DOHH2 (cell line): ENCODE measurements around the gene TAF5L.

ENCODE experiments used
- H3F3A ChIP-seq: fragments of 200-600 bp; sonication (generic), shearing (Covaris generic); 2 replicates; pipeline ENCODE4 v1.6.0; 2016; ENCODE audit warnings: antibody characterized with exemption, mild to moderate bottlenecking; ENCODE audit not compliant: control insufficient read depth, insufficient read depth
- H3K27ac ChIP-seq: fragments of 200-600 bp; sonication (generic); 2 replicates; pipeline ENCODE4 v1.5.1; 2014; ENCODE audit warnings: low read depth, mild to moderate bottlenecking, low read length, moderate library complexity
- H3K27me3 ChIP-seq: fragments of 200-600 bp; sonication (generic); 2 replicates; pipeline ENCODE4 v1.6.1; 2014; ENCODE audit warnings: mild to moderate bottlenecking, low read length, mixed read lengths; ENCODE audit not compliant: control insufficient read depth
- H3K36me3 ChIP-seq: fragments of 200-600 bp; sonication (generic); 2 replicates; pipeline ENCODE4 v1.6.1; 2014; ENCODE audit warnings: mild to moderate bottlenecking, low read length, moderate library complexity, mixed read lengths; ENCODE audit not compliant: control insufficient read depth
- H3K4me1 ChIP-seq: fragments of 200-600 bp; sonication (generic); 2 replicates; pipeline ENCODE4 v1.6.1; 2014; ENCODE audit warnings: mild to moderate bottlenecking, low read length, mixed read lengths; ENCODE audit not compliant: control insufficient read depth
- H3K4me2 ChIP-seq: fragments of 200-600 bp; sonication (generic); 2 replicates; pipeline ENCODE4 v1.6.0; 2014; ENCODE audit warnings: mild to moderate bottlenecking, low read length, moderate library complexity
- H3K4me3 ChIP-seq: fragments of 200-600 bp; sonication (generic); 2 replicates; pipeline ENCODE4 v1.5.1; 2014; ENCODE audit warnings: mild to moderate bottlenecking, low read length, mixed read lengths
- H3K79me2 ChIP-seq: fragments of 200-600 bp; sonication (generic); 2 replicates; pipeline ENCODE4 v1.6.1; 2014; ENCODE audit warnings: mild to moderate bottlenecking, low read length, mixed read lengths; ENCODE audit not compliant: control insufficient read depth
- H3K9me2 ChIP-seq: fragments of 200-600 bp; sonication (generic); replicated peaks from 2 replicates; pipeline ENCODE4 v1.6.1; 2014; ENCODE audit warnings: mild to moderate bottlenecking, low read length, mixed read lengths; ENCODE audit not compliant: control insufficient read depth
- H3K9me3 ChIP-seq: fragments of 200-600 bp; sonication (generic); 2 replicates; pipeline ENCODE4 v1.6.1; 2014; ENCODE audit warnings: antibody characterized with exemption, low read length, mixed read lengths; ENCODE audit not compliant: control insufficient read depth, insufficient read depth
- H4K20me1 ChIP-seq: fragments of 200-600 bp; sonication (generic); 2 replicates; pipeline ENCODE4 v1.6.0; 2014; ENCODE audit warnings: low read depth, mild to moderate bottlenecking, antibody characterized with exemption, low read length, moderate library complexity; ENCODE audit not compliant: control insufficient read depth, insufficient read depth
- EZH2phosphoT487 ChIP-seq: fragments of 200-600 bp; sonication (generic); IDR thresholded peaks from 2 replicates; pipeline ENCODE4 v1.6.1; 2017; ENCODE audit warnings: borderline replicate concordance, mild to moderate bottlenecking, antibody characterized with exemption, low read length, moderate library complexity, mixed read lengths
- TF ChIP-seq, protein P1 (sequence below): fragments of 200-600 bp; sonication (generic); IDR thresholded peaks from one replicate; pipeline ENCODE4 v1.5.1; 2014; ENCODE audit warnings: antibody characterized with exemption, mild to moderate bottlenecking, low read depth, low read length; ENCODE audit not compliant: poor library complexity, severe bottlenecking

The TAF5L gene

DNA sequence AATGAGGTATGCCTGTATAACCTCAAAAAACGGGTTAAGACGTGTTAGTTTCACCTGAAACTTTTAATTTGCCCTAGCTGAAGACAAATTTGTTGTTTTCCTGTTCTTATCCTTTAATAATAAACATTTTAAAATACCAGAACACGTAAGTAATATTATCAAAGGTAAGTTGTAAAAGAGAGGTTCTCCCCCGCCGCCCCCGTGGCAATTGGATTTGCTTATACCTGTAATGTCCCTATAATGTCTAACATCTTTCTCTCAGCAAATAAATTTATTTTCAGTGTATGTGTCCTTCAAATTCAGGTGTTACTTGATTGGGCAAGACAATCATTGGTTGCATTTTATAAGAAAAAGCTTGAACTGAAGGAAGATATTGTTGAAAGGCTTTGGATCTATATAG is 6.0 kb upstream of the TAF5L start:
- no peaks in the 10 kb centered on the region for H3K27me3 ChIP-seq
- no peak overlapping the region for H3K27ac ChIP-seq
- no peaks in the 10 kb centered on the region for H3K9me3 ChIP-seq
- H3K79me2 ChIP-seq: peaks cover 98% of the 10 kb centered on the region
- no peaks in the 10 kb centered on the region for H3K9me2 ChIP-seq
- H3K4me2 ChIP-seq: no peak overlapping the region
- H3K4me1 ChIP-seq: peaks cover 9% of the 10 kb centered on the region
- no peak overlapping the region for H3K4me3 ChIP-seq
- no peak for TF ChIP-seq EZH2phosphoT487
- TF ChIP-seq, protein P1, sequence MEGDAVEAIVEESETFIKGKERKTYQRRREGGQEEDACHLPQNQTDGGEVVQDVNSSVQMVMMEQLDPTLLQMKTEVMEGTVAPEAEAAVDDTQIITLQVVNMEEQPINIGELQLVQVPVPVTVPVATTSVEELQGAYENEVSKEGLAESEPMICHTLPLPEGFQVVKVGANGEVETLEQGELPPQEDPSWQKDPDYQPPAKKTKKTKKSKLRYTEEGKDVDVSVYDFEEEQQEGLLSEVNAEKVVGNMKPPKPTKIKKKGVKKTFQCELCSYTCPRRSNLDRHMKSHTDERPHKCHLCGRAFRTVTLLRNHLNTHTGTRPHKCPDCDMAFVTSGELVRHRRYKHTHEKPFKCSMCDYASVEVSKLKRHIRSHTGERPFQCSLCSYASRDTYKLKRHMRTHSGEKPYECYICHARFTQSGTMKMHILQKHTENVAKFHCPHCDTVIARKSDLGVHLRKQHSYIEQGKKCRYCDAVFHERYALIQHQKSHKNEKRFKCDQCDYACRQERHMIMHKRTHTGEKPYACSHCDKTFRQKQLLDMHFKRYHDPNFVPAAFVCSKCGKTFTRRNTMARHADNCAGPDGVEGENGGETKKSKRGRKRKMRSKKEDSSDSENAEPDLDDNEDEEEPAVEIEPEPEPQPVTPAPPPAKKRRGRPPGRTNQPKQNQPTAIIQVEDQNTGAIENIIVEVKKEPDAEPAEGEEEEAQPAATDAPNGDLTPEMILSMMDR: no peak
- peaks cover 9% of the 10 kb centered on the region; the same call in 1 of the 2 replicates for H4K20me1 ChIP-seq
- H3K36me3 ChIP-seq: peaks cover 83% of the 10 kb centered on the region
- no peaks in the 10 kb centered on the region for H3F3A ChIP-seq

DNA sequence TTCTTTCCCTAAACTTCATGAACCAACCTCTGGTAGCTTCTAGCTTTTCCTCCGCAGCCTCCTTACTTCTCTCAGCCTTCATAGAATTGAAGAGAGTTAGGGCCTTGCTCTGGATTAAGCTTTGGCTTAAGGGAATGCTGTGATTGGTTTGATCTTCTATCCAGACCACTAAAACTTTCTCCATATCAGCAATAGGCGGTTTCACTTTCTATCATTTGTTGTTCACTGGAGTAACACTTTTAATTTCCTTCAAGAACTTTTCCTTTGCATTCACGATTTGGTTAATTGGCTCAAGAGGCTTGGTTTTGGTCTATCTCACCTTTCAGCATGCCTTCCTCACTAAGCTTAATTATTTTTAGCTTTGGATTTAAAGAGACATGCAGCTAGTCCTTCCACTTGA is 5.2 kb upstream of the TAF5L start:
- Histone ChIP-seq H3K27me3 (no peaks in the 10 kb centered on the region), H3K4me1 (peaks cover 9% of the 10 kb centered on the region), H3K27ac (no peak overlapping the region), H3F3A (no peaks in the 10 kb centered on the region), H3K4me3 (no peak overlapping the region), H4K20me1 (peaks cover 9% of the 10 kb centered on the region; the same call in 1 of the 2 replicates), H3K36me3 (peaks cover 80% of the 10 kb centered on the region), H3K9me2 (no peaks in the 10 kb centered on the region), H3K4me2 (no peak overlapping the region), H3K9me3 (no peaks in the 10 kb centered on the region), H3K79me2 (peaks cover 98% of the 10 kb centered on the region)
- TF ChIP-seq, protein P1: no peak
- TF ChIP-seq EZH2phosphoT487: no peak

DNA sequence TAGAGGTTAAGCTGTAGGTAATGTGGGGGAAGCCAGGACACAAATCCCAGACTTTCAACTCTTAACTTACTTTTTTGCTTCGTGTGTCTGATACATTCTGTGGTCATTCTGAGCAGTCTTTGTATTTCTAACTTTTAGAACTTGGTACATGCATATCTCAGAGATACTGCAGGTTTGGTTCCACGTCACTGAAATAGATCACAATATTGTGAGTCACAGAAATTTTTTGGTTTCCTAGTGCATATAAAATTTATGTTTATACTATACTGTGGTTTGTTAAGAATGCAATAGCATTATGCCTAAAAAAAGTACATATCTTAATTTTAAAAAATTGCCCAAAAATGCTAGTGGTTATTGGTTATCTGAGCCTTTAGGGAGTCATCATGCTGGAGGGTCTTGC is 3.3 kb upstream of the TAF5L start:
- no peak overlapping the region for H3K4me3 ChIP-seq
- H3K4me2 ChIP-seq: no peak overlapping the region
- no peak overlapping the region for H3K27ac ChIP-seq
- H4K20me1 ChIP-seq: peaks cover 9% of the 10 kb centered on the region; the same call in 1 of the 2 replicates
- H3F3A ChIP-seq: no peaks in the 10 kb centered on the region
- H3K9me3 ChIP-seq: no peaks in the 10 kb centered on the region
- H3K4me1 ChIP-seq: peaks cover 15% of the 10 kb centered on the region
- no peaks in the 10 kb centered on the region for H3K27me3 ChIP-seq
- TF ChIP-seq EZH2phosphoT487: no peak
- TF ChIP-seq, protein P1: no peak
- H3K9me2 ChIP-seq: no peaks in the 10 kb centered on the region
- peaks cover 61% of the 10 kb centered on the region for H3K36me3 ChIP-seq
- H3K79me2 ChIP-seq: peaks cover 93% of the 10 kb centered on the region
